Mucosa of descending colon (tissue), 3 donors: ENCODE data around the gene C18orf63. TPM values are rescaled to one million over a fixed set of nuclear protein-coding genes. Genes with fewer than 3 reads are reported as not detected.
"Not testable (repeated sequence)": the region's sequence is repeated elsewhere in the genome, so short reads cannot be mapped to it uniquely, and the experiment has no call there.

Experiments used
- ATAC-seq: fragments of 200-7000 bp; cut with Tn5 transposase; one replicate; pipeline ENCODE4 v1.9.1; 2020; ENCODE audit warnings: mild to moderate bottlenecking, moderate library complexity
- DNase-seq, 3 donors: peaks; one replicate each; pipeline ENCODE4 v3.0.0-alpha.2; 2020
- H3K36me3 ChIP-seq: fragments of 200-600 bp; one replicate; pipeline ENCODE4 v1.8.0; 2021; ENCODE audit warnings: low read depth, mild to moderate bottlenecking
- H3K4me1 ChIP-seq: fragments of 200-600 bp; one replicate; pipeline ENCODE4 v1.8.0; 2021; ENCODE audit warnings: low read depth, mild to moderate bottlenecking
- H3K4me3 ChIP-seq: fragments of 200-600 bp; one replicate; pipeline ENCODE4 v1.8.0; 2021; ENCODE audit warnings: mild to moderate bottlenecking
- H3K9me3 ChIP-seq: fragments of 200-600 bp; one replicate; pipeline ENCODE4 v1.8.0; 2021; ENCODE audit warnings: mild to moderate bottlenecking
- CTCF ChIP-seq: fragments of 200-600 bp; IDR thresholded peaks from one replicate; pipeline ENCODE4 v1.8.0; 2022; ENCODE audit warnings: antibody characterized with exemption, mild to moderate bottlenecking
- intact Hi-C, 2 donors: fragments of 100-400 bp; cut with DNase I in 1 of 2; cut with micrococcal nuclease in 1 of 2; formaldehyde crosslinking; loops; one replicate each; pipeline versions ENCODE4 v1.11.0 to v1.11.1; 2022; cut with DNase I, micrococcal nuclease
- total RNA-seq, 3 donors: library from RNA; stranded (reverse); fragmentation: NEBNext Ultra II Directional in 2 of 3; extraction: Animal tissue kit (Norgen Biotek cat#: 25700) in 2 of 3; gene quantifications; one replicate each; pipeline versions ENCODE4 v1.2.1 to v1.2.4, GENCODE V29; 2021 to 2023
- donor health status: DM: no; HTN: no; CAD: no; lungs with moderate emphysema.
- donor health status: DM: no; HTN: no; CAD: no.
- donor health status: DM: no; HTN: yes; CAD: no.

C18orf63 gene
- total RNA-seq, 3 donors from 2014 or later, result not detected

- H3K4me1 ChIP-seq, result no peaks in the 10 kb centered on the region
- peaks cover 4% of the 10 kb centered on the region for H3K36me3 ChIP-seq
- peak within 1 kb of the TSS; percentile 74 for H3K4me3 ChIP-seq
- TF ChIP-seq CTCF, result peak; percentile 23
- ATAC-seq (peak; percentile 96), DNase-seq (peak; percentile 98 to 99 (median 99))
- intact Hi-C loops, result no loop called here
- H3K9me3 ChIP-seq, result no peaks in the 10 kb centered on the region
These were observed 23.7 kb upstream of the C18orf63 start, which contains the start of gene CYB5A for GRCh38 chr18:74291771-74292540. Gene CYB5A (minus strand): TSS chr18:74291963. CDS start chr18:74291875, 88 bp downstream.

- ATAC-seq, result no peak
- H3K4me1 ChIP-seq, result no peaks in the 10 kb centered on the region
- no peaks in the 10 kb centered on the region for H3K9me3 ChIP-seq
- peak overlapping the region; percentile 74 for H3K4me3 ChIP-seq
- TF ChIP-seq CTCF, result no peak
- no peak for DNase-seq
- peaks cover 4% of the 10 kb centered on the region for H3K36me3 ChIP-seq
- intact Hi-C loops, result no loop called here
These were observed 23.1 kb upstream of the C18orf63 start for GRCh38 chr18:74292541-74292858.

GRCh38 chr18:74292982-74293381, 22.7 kb upstream of the C18orf63 start:
- intact Hi-C loops, result not testable (repeated sequence)

GRCh38 chr18:74294526-74294925, 21.1 kb upstream of the C18orf63 start:
- no peak for TF ChIP-seq CTCF
- Histone ChIP-seq H3K9me3 (no peaks in the 10 kb centered on the region), H3K36me3 (peaks cover 4% of the 10 kb centered on the region), H3K4me3 (no peak overlapping the region), H3K4me1 (no peaks in the 10 kb centered on the region)
- DNase-seq (no peak), ATAC-seq (no peak)
- intact Hi-C loops, result no loop called here

More at GRCh38 chr18:74292982-74293381, 22.7 kb upstream of the C18orf63 start:
- ATAC-seq, H3K36me3 ChIP-seq, H3K9me3 ChIP-seq, H3K4me3 ChIP-seq, DNase-seq, H3K4me1 ChIP-seq: not testable (repeated sequence)

- Histone ChIP-seq H3K9me3 (no peaks in the 10 kb centered on the region), H3K4me1 (no peaks in the 10 kb centered on the region), H3K4me3 (no peak overlapping the region), H3K36me3 (no peaks in the 10 kb centered on the region)
- TF ChIP-seq CTCF, result no peak
- ATAC-seq, result no peak
- intact Hi-C loops, result no loop called here
- DNase-seq, result no peak
These were observed 16.5 kb upstream of the C18orf63 start for GRCh38 chr18:74299162-74299561.

- intact Hi-C loops, result no loop called here
- no peaks in the 10 kb centered on the region for H3K9me3 ChIP-seq
- no peak for TF ChIP-seq CTCF
- H3K36me3 ChIP-seq, result no peaks in the 10 kb centered on the region
- no peaks in the 10 kb centered on the region for H3K4me1 ChIP-seq
- H3K4me3 ChIP-seq, result no peak overlapping the region
- DNase-seq (no peak), ATAC-seq (no peak)
These were observed 15.9 kb upstream of the C18orf63 start for GRCh38 chr18:74299746-74300145.
